Measurements from ENCODE around the gene SEPTIN5.
"Not testable (repeated sequence)": the region's sequence is repeated elsewhere in the genome, so short reads cannot be mapped to it uniquely, and the experiment has no call there.

SEPTIN5 gene

GRCh38 chr22:19693581-19693980, 20.7 kb upstream of the SEPTIN5 start:
- TF ChIP-seq CTCF (IDR thresholded peaks at IDR 0.05; ENCODE audit: low read depth, low read length), result no peak
- DNase-seq (ENCODE audit: extremely low read depth, low read depth), result no peak

GRCh38 chr22:19693981-19694670, 20.2 kb upstream of the SEPTIN5 start:
- TF ChIP-seq CTCF (IDR thresholded peaks at IDR 0.05; ENCODE audit: low read depth, low read length), result no peak
- no peak for DNase-seq (ENCODE audit: extremely low read depth, low read depth)

- no peak for DNase-seq (ENCODE audit: extremely low read depth, low read depth)
- TF ChIP-seq CTCF (IDR thresholded peaks at IDR 0.05; ENCODE audit: low read depth, low read length), result no peak
These were observed 19.6 kb upstream of the SEPTIN5 start for GRCh38 chr22:19694696-19695095.

GRCh38 chr22:19696504-19697276, 17.6 kb upstream of the SEPTIN5 start:
- DNase-seq (ENCODE audit: extremely low read depth, low read depth), result no peak
- no peak for TF ChIP-seq CTCF (IDR thresholded peaks at IDR 0.05; ENCODE audit: low read depth, low read length)

- not testable (repeated sequence) for DNase-seq (ENCODE audit: extremely low read depth, low read depth)
These were observed 16.4 kb upstream of the SEPTIN5 start for GRCh38 chr22:19697871-19698270.

GRCh38 chr22:19700790-19701419, 13.4 kb upstream of the SEPTIN5 start:
- no peak for DNase-seq (ENCODE audit: extremely low read depth, low read depth)
- no peak for TF ChIP-seq CTCF (IDR thresholded peaks at IDR 0.05; ENCODE audit: low read depth, low read length)

GRCh38 chr22:19701420-19702145, 12.7 kb upstream of the SEPTIN5 start:
- no peak for DNase-seq (ENCODE audit: extremely low read depth, low read depth)
- no peak for TF ChIP-seq CTCF (IDR thresholded peaks at IDR 0.05; ENCODE audit: low read depth, low read length)
